ENCODE measurements around the gene TPSB2. TPM values are rescaled to one million over a fixed set of nuclear protein-coding genes. Genes with fewer than 3 reads are reported as not detected.

The TPSB2 gene
- total RNA-seq, 1 experiment from 2014 or later: 0.44 TPM

- TF ChIP-seq E2F5 (CRISPR knock-in tag; IDR thresholded peaks at IDR 0.05) (peak; percentile 83; the same call in 1 of the 2 replicates), ZSCAN18 (CRISPR knock-in tag; IDR thresholded peaks at IDR 0.05) (no peak), IRF1 (CRISPR knock-in tag; IDR thresholded peaks at IDR 0.05) (peak; percentile 72; the same call in 1 of the 2 replicates), E2F1 (CRISPR knock-in tag; IDR thresholded peaks at IDR 0.05) (peak; percentile 60; the same call in 1 of the 2 replicates), JUN (CRISPR knock-in tag; IDR thresholded peaks at IDR 0.05) (peak; percentile 95), ZNF138 (CRISPR knock-in tag; conservative IDR thresholded peaks at IDR 0.05) (no peak), USF1 (CRISPR knock-in tag; IDR thresholded peaks at IDR 0.05) (peak; percentile 71; the same call in 1 of the 2 replicates), KAT7 (CRISPR knock-in tag; IDR thresholded peaks at IDR 0.05; ENCODE audit: borderline replicate concordance) (0 out of 2 replicates have a peak, but pooled peaks have one; percentile 54), ZNF317 (CRISPR knock-in tag; IDR thresholded peaks at IDR 0.05; ENCODE audit: borderline replicate concordance, low read depth) (0 out of 2 replicates have a peak, but pooled peaks have one; percentile 49), CBFB (CRISPR knock-in tag; IDR thresholded peaks at IDR 0.05; ENCODE audit: low read depth) (no peak), FOXP4 (CRISPR knock-in tag; IDR thresholded peaks at IDR 0.05) (peak; percentile 97), ZNF232 (CRISPR knock-in tag; IDR thresholded peaks at IDR 0.05) (peak; percentile 76; the same call in 1 of the 2 replicates), FOXP1 (CRISPR knock-in tag; IDR thresholded peaks at IDR 0.05; ENCODE audit: borderline replicate concordance) (peak; percentile 88; the same call in 1 of the 2 replicates), RELA (CRISPR knock-in tag; IDR thresholded peaks at IDR 0.05; ENCODE audit: borderline replicate concordance) (peak; percentile 85; the same call in 1 of the 2 replicates), IRF2 (CRISPR knock-in tag; IDR thresholded peaks at IDR 0.05; ENCODE audit: borderline replicate concordance, low read depth) (0 out of 2 replicates have a peak, but pooled peaks have one; percentile 17), ETV6 (CRISPR knock-in tag; IDR thresholded peaks at IDR 0.05) (peak; percentile 87; the same call in 1 of the 2 replicates), SMAD3 (CRISPR knock-in tag; IDR thresholded peaks at IDR 0.05; ENCODE audit: borderline replicate concordance) (peak; percentile 82; the same call in 1 of the 2 replicates), CDX4 (CRISPR knock-in tag; IDR thresholded peaks at IDR 0.05; ENCODE audit: borderline replicate concordance) (no peak), GRHL2 (CRISPR knock-in tag; IDR thresholded peaks at IDR 0.05; ENCODE audit: insufficient replicate concordance, severe bottlenecking) (no peak), GTF2I (CRISPR knock-in tag; conservative IDR thresholded peaks at IDR 0.05) (no peak), NR1H2 (CRISPR knock-in tag; IDR thresholded peaks at IDR 0.05) (no peak; the same call in 1 of the 2 replicates), ZNF121 (CRISPR knock-in tag; IDR thresholded peaks at IDR 0.05) (no peak), MXD4 (CRISPR knock-in tag; IDR thresholded peaks at IDR 0.05; ENCODE audit: borderline replicate concordance) (no peak), ATF2 (CRISPR knock-in tag; IDR thresholded peaks at IDR 0.05; ENCODE audit: borderline replicate concordance, low read depth) (no peak), E2F4 (CRISPR knock-in tag; IDR thresholded peaks at IDR 0.05; ENCODE audit: borderline replicate concordance, low read depth) (peak; percentile 47; the same call in 1 of the 2 replicates), ZNF219 (CRISPR knock-in tag; IDR thresholded peaks at IDR 0.05; ENCODE audit: borderline replicate concordance) (peak; percentile 83; the same call in 1 of the 2 replicates), SMAD4 (CRISPR knock-in tag; IDR thresholded peaks at IDR 0.05) (peak; percentile 82; the same call in 1 of the 2 replicates)
These were observed 41.4 kb downstream of the TPSB2 start (continued) for GRCh38 chr16:1188432-1189189.
